Tongue (tissue), 2 donors: ENCODE results near the gene RER1. TPM values are rescaled to one million over a fixed set of nuclear protein-coding genes. Genes with fewer than 3 reads are reported as not detected.
A peak's percentile ranks its signal among the peaks of the same experiment; 100 is the strongest.
"Not testable (repeated sequence)": the region's sequence is repeated elsewhere in the genome, so short reads cannot be mapped to it uniquely, and the experiment has no call there.

ENCODE experiments used
- DNase-seq: peaks from one replicate; pipeline ENCODE4 v3.0.0-alpha.2; 2015
- total RNA-seq: library from RNA; depleted of rRNA; stranded (reverse); fragments of >200 nt; gene quantifications from one replicate; pipeline ENCODE4 v1.2.3, GENCODE V29; 2014

Gene RER1
- total RNA-seq, 1 donor from 2014 or later, result 56.2 TPM

GRCh38 chr1:2427976-2428375 is 36.3 kb downstream of the RER1 start:
- no peak for DNase-seq

GRCh38 chr1:2428490-2428889 is 36.8 kb downstream of the RER1 start:
- no peak for DNase-seq

- DNase-seq, result no peak
Observed at GRCh38 chr1:2429780-2430591, 38.3 kb downstream of the RER1 start.

- no peak for DNase-seq
Observed at GRCh38 chr1:2430592-2430973, 38.9 kb downstream of the RER1 start.

- peak; percentile 63 for DNase-seq
Observed at GRCh38 chr1:2431103-2431502, 39.5 kb downstream of the RER1 start.

- DNase-seq, result peak; percentile 47
Observed at GRCh38 chr1:2431518-2431917, 39.9 kb downstream of the RER1 start.

GRCh38 chr1:2432441-2432844 is 40.8 kb downstream of the RER1 start:
- no peak for DNase-seq

- no peak for DNase-seq
Observed at GRCh38 chr1:2433196-2433595, 41.6 kb downstream of the RER1 start.

- DNase-seq, result no peak
Observed at GRCh38 chr1:2433936-2434655, 42.5 kb downstream of the RER1 start.

GRCh38 chr1:2435091-2435490 is 43.5 kb downstream of the RER1 start:
- no peak for DNase-seq

GRCh38 chr1:2435746-2436355 is 44.2 kb downstream of the RER1 start:
- DNase-seq, result no peak

GRCh38 chr1:2436876-2437275 is 45.2 kb downstream of the RER1 start:
- DNase-seq, result no peak

GRCh38 chr1:2437617-2438016 is 46.0 kb downstream of the RER1 start:
- DNase-seq, result no peak

GRCh38 chr1:2438038-2438437 is 46.4 kb downstream of the RER1 start:
- DNase-seq, result no peak

- no peak for DNase-seq
Observed at GRCh38 chr1:2438641-2439040, 47.0 kb downstream of the RER1 start.

GRCh38 chr1:2439369-2439768 is 47.7 kb downstream of the RER1 start:
- DNase-seq, result no peak

GRCh38 chr1:2440346-2440745 is 48.7 kb downstream of the RER1 start:
- not testable (repeated sequence) for DNase-seq

GRCh38 chr1:2441746-2442145 is 50.1 kb downstream of the RER1 start:
- DNase-seq, result no peak

GRCh38 chr1:2442661-2443060 is 51.0 kb downstream of the RER1 start:
- DNase-seq, result no peak

- DNase-seq, result peak; percentile 28
Observed at GRCh38 chr1:2443277-2444137, 51.9 kb downstream of the RER1 start.

GRCh38 chr1:2444138-2444591 is 52.5 kb downstream of the RER1 start:
- no peak for DNase-seq

- no peak for DNase-seq
Observed at GRCh38 chr1:2445162-2445822, 53.7 kb downstream of the RER1 start.
